ENCODE data around the gene FAM72C.
"Not testable (repeated sequence)": the region's sequence is repeated elsewhere in the genome, so short reads cannot be mapped to it uniquely, and the experiment has no call there.

FAM72C gene

GRCh38 chr1:143971924-143972700 is at the start of gene FAM72C:
TSS of gene FAM72C (minus strand) at chr1:143971986. CDS start at chr1:143971141, 845 bp downstream.
- not testable (repeated sequence) for DNase-seq

- DNase-seq = not testable (repeated sequence)
Observed at GRCh38 chr1:144020001-144020738, 48.4 kb upstream of the FAM72C start.

DNA sequence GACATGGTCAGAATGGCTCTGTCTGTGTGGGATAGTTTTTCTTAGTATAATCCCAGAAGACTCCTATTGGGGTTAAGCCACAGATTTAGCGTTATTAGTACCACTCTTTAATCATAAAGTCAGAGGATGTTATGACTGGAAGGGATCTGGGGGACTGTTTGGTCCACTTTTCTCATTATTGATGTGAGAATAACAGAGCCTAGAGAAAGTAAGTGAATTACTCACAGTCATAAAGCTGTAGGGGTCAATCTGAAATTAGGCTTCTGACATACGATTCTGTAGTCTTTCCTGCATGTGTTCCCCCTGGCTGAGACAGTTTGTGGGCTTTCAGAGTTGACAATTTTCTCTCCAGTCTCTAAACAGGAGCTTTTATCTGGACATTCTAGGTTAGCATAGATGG is 47.3 kb upstream of the FAM72C start:
- not testable (repeated sequence) for DNase-seq

- DNase-seq = not testable (repeated sequence)
Observed at GRCh38 chr1:144015180-144015966, 43.6 kb upstream of the FAM72C start.

- not testable (repeated sequence) for DNase-seq
Observed at GRCh38 chr1:144014528-144014927, 42.7 kb upstream of the FAM72C start.

- DNase-seq = not testable (repeated sequence)
Observed at GRCh38 chr1:144014121-144014520, 42.3 kb upstream of the FAM72C start.

DNA sequence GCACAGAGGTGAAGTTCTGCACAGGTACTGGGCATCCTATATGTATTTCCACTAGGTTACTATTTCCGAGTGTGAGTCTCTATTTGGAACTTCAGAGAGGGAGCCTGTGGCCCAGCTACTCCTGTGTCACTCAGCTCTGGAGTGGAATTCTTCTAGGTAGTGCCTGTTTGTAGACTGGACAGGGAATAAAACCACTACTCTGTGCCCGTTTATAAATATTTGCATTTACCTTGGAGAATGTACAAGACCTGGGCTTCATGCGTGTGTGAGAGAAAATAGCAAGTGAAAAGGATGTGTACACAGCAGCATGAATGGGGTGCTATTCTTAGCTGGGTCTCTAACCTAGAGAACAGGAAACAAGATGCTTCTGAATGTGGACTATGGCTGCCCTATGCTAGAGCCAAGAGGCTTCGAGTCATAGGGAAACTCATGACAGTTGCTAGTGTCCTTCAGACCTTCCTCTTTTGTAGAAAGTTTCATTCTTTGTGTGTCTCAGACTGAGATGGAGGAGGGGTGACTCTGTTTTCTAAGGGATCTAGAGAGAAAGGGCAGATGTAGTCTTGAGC is 40.5 kb upstream of the FAM72C start:
- not testable (repeated sequence) for DNase-seq

DNA sequence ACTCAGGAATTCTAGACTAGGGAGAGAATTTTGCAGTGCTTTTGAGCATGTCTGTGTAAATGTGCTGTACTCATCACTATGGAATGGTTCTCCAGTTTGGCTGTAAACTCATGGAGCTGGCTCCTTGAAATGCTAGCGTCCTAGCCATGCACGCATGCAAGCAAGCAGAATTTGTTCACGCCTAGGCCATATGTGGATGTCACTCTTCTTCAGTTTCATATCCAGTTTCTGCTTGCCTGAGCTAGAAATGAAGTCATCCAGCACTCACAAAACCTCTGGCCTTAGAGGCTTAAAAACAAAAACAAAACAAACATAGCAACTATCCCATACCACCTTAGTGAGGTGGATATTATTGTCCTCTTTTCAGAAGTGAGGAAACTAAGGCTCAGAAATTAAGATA is 37.6 kb upstream of the FAM72C start:
- DNase-seq = not testable (repeated sequence)

GRCh38 chr1:144004259-144004658 is 32.5 kb upstream of the FAM72C start:
- DNase-seq = not testable (repeated sequence)

DNA sequence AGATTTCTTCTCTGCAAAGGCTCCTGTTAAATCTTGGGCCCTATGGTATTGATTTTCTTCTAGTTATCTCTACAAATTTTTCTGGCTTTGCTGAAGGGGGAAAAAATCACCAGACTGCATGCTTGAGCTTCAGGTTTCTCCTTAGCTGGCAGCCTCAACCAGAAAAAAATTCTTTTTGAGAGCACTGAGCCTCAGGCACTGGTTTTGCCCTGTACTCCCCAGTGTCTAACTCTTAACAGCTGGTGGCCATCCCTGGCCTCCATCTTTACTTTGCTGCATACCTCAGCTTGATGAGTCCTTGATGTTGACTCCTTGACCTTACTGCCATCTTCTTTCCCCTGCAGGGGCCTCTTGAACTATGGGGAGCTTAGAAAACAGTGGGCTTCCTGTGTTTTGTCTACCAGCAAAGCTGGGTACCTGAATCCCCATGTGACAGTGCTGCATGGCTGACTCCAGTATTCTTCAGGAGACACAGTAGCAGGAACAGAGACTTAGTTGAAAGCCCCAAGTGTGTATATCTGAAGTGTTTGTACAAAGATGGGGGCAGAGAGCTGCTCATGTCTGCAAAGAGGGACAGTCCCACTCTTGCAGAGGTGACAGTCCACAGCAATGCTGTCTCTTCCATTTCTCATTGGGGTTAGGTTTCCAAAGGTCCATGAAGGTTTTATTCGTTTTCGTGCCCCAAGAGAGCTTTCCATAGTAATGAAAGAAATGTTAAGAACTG is 31.7 kb upstream of the FAM72C start:
- DNase-seq = not testable (repeated sequence)

DNA sequence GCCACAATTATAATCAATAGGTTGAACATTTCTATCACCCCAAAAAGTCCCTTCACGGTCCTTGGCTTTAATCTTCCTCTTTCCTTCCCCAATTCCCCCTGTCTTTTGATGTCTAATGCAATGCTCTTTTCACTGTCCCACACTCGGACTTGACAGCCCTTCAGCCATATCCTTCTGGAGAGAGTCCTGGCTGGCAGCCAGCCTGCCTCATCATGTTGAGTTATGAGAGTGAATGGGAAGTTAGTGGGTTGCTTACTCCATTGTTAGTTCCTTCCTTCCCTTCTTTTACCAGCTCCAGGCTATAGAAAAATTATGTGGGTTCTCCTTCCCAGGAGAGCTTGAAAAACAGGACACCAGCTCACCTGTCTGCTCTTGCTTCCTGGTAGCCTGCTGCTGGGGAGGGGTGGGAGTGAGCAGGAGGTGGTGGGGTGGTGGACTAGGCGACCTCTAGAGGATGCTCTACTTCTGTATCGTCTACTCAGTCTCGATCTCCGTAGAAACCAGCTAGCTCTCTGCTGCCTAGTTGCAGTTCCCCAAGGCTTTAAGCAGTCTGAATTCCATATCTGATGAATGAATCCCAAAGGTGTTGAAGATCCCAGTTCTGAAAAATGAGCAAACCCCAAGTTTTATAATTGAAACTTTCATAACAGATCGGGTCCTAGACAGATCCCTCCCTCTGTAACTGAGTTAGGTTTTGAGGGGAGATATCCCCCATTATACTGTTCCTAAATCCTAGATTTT is 30.5 kb upstream of the FAM72C start:
- not testable (repeated sequence) for DNase-seq

DNA sequence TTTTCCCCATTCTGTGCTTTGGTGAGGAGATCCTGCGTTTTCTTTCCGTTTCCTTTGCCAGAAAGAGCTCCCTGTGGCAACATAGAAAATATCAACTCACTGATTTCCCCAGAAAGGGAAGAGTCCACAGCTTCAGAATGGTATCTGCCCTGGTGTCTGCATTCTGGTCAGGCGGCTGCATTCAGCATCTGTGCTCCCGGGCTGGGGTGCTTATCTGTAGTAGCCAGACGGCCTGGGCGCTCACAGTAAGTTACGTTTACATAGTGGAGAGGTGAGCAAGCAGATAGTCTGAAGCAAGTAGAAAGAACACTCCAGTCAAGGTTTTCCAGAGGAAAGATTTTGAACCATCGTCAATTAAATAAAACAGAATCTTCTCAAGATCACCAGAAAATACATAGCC is 29.3 kb upstream of the FAM72C start:
- not testable (repeated sequence) for DNase-seq

- DNase-seq = not testable (repeated sequence)
Observed at GRCh38 chr1:143996020-143996419, 24.2 kb upstream of the FAM72C start.

DNA sequence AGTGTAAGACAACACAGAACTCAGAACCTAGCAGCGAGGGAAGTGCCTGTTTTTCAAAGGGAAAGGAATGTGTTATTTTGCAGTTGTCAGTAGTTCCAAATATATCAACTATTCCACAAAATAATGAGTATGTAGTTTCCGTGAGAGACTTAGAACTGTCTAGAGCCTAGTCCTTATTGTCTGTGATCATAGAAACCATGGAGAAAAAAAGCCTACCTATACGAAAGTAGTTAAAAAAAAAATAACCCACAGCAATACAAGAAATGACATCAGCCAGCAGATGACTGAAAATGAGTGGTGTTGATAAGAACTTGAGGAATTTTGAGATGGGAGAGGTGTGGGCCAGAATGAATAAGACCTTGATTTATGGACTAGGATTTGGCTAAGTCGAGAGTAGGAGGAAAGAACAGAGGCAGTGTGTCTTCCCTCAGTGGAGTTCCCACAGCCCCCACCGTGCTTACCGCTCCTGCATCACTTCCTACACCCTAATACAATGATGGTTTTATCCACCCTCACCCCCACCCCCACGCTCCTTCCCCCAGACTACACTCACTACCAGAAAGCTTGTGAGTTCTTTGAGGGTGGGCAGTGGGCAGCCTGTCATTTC is 21.6 kb upstream of the FAM72C start:
- DNase-seq = not testable (repeated sequence)

DNA sequence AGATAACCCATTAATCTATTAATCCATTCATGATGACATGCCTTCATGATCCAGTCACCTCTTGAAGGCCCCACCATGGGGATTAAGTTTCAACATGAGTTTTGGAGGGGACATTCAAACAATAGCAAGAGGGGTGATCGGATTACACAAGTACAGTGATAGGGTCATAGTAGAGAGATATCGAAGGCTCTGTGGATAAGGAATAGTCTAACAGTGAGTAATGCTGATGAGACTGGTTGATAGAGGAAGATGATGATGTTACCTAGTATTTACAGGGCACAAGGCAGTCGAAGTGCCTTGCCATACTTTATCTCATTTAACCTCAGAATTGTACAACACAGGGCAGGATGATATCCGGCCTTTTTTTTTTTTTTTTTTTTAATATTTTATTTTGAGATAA is 18.9 kb upstream of the FAM72C start:
- DNase-seq = not testable (repeated sequence)

DNA sequence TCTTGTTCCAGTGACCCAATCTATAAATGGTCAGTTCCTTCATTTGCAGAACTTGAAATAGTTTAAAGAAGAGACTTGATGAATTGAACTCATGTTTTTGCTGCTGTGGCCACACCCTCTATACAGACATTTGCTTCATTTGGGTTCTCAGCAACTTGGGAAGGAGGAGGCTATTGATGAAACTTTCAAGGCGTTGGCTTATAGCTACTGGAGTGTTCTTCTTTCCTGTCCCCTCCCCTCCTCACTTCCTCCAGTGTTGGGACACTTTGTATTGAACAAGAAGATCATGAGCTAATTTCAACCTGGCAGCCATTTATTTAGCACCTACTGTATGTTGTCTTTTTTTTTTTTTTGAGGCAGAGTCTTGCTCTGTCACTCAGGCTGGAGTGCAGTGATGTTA is 17.9 kb upstream of the FAM72C start:
- not testable (repeated sequence) for DNase-seq

GRCh38 chr1:143989427-143989712 is 17.6 kb upstream of the FAM72C start:
- DNase-seq = not testable (repeated sequence)

GRCh38 chr1:143988602-143989426 is 17.0 kb upstream of the FAM72C start:
- not testable (repeated sequence) for DNase-seq

DNA sequence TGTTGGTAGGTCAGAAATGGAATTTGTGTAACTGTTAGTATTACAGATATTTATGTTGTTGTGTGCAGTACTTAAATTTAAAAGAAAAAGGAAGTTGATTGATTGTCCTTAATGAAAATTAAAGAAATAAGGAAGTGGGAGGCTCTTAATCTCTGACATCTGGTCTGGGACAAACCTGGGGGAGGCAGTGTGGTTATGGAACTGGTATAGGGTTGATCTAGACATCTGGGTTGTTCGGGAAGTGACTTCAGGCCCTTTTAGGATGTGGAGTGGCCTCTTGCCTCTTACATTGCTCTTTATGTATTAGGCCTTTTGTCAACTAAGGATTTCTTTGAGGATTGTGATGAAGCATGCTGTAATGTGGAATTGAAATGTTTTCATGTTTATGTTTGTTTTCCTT is 16.1 kb upstream of the FAM72C start:
- DNase-seq = not testable (repeated sequence)

Data from SIG-M5 (cell line).